ENCODE measurements around the gene RNASE7.
"Not testable (repeated sequence)": the region's sequence is repeated elsewhere in the genome, so short reads cannot be mapped to it uniquely, and the experiment has no call there.

Gene RNASE7, protein sequence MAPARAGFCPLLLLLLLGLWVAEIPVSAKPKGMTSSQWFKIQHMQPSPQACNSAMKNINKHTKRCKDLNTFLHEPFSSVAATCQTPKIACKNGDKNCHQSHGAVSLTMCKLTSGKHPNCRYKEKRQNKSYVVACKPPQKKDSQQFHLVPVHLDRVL

DNA sequence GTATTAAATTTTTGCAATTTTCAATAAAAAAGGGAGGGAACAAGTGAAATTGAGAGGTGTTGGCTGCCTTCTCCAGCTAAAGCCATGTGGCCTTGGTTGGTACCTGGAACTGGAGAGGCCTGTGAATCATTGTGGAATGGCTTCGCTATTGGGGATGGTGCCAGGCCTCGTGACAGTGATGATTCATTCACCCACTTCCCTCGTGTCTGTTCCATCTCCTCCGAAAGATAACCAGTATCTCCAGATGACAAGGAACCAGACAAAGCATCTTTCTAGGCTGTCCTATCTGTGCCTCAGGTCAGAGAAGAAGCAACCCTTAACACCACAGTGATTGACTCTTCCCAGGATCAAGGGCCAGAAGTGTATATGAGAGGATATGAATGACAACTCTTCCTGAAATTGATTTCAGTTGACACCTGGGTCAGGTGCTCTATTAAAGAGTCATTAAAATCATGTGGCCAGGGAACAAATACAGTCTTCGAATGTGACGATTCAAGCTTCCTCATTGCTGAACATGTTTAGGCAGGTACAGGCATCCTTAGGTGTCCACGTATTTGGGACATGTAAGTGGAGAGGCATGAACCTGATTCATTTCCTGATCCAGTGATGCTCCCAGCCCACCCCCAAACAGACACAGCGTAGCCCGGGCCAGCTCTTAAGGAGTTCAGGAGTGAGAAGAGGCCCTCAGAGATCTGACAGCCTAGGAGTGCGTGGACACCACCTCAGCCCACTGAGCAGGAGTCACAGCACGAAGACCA is at the start of gene RNASE7:
RNASE7 (plus strand) TSS at position 687 of the 758 bp plus-strand sequence. CDS start 631 bp downstream, outside the sequence.
- DNase-seq = no peak

DNA sequence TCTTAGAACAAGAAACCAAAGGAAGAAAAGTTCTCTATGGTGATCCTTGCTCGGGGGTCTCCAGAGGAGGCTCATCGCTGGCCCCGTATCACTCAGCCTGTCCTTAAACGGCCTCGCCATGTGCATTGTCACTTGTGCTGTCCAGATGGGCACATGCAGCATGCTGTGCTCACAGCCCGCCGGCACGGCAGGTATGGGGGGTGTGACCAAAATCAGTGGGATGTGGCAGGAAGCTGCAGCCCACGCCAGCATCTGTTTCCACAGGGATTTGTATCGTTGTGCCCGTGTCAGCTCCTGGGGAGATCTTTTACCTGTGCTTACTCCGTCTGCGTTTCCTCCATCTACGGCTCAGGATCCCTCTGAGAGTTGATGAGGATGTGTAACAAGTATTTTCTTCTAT is 45.6 kb upstream of the RNASE7 start:
- DNase-seq = no peak

- no peak for DNase-seq
These were observed 45.0 kb upstream of the RNASE7 start for GRCh38 chr14:20997115-20997514.

- no peak for DNase-seq
These were observed 44.6 kb upstream of the RNASE7 start for GRCh38 chr14:20997564-20997963.

DNA sequence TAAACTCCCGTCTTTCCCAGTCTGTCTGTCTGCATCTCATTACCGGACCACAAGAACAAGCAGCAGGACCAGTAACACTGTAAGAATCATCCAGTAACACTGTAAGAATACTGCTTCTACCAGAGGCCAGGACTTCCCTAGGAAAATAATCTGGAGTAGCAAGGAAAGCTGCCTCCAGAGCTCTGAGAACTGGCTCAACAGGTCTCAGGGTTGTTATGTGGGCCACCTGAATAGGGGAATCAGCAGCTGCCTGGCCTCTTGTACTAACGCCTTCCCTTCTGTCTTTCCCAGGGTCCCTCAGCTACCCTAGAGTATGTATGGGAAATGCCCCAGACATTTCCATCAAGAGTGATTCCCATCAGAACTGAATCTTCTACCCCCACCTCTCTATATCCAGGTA is 44.0 kb upstream of the RNASE7 start:
- DNase-seq = no peak

DNA sequence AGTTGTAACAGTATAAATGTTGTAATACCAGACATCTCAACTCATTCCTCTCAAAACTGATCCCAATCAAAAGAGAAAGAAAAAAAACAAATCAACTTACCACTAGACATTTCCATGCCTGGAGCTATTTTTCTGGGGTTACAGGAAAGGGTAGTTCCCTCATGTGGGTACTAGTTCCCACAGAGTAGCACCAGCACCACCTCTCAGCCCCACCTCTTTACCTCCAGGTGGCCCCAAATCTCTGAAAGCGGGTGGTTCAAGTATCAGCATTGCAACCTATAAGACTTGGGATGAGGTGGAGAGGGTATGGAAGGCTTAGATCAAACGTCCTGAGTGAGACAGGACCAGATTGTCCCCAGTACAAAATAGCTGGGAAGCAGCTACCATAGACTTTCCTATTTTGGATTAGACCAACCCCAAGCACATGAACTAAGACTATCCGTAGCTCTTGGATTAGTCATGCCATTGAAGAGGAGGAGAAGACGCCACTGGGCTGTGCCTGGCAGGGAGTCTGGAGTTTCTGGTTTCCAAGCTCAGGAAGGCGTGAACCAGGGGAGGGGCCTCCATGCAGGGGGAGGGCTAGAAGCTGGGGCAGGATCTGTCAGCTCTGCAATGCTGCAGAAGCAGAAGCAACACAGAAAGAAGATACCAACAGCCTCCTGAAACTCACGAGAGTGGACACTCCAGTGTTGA is 43.3 kb upstream of the RNASE7 start, which contains the start of gene SLC39A2:
SLC39A2 (plus strand) TSS at position 620 of the 693 bp plus-strand sequence. CDS start 154 bp downstream, outside the sequence.
- DNase-seq = no peak

GRCh38 chr14:20999591-20999990 is 42.6 kb upstream of the RNASE7 start:
- DNase-seq = no peak

GRCh38 chr14:21001218-21001617 is 40.9 kb upstream of the RNASE7 start:
- DNase-seq = no peak

DNA sequence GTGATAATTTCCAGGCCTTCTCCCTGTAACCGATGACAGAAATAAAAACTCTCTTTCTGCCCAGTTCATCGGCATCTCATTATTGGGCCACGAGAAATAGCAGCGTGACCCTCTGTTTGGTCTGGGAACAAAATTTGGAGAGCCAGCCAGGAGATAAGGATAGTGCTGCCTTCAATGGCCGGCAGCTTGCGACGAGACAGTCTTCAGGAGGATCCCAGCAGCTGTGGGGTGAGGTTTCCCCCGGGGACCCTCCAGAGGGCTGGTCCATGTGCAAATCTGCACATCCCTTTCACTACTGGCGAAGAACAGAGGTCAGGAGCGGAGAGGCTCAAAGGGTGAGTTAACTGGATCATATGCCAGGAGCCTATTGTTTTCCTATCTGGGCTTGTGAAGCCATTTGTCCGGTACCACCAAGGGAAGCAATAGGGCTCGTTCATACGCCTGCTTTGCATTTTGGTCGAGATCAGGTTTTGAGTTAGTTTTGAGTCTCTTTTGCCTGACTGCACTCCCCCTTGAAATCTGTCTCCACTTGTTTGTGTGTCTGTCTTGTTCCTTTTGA is 38.3 kb upstream of the RNASE7 start:
- no peak for DNase-seq

DNA sequence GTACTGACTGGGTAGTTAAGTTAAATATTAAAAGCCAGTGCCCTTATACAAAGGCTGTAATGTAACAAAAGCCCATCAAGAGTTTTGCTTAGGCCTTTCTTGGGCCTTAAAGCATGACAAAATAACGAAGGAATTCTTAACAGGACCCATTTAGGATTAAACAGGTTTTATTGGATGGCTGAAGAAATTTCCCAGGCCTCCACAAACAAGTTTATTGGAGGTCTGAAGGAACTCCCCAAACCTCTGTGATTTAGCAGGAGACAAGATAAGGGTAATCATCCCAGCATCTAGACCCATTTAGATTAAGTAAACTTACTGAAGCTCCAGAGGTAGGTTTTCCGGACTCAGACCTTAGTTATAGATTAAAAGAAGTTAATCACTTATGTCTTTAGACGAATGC is 32.4 kb upstream of the RNASE7 start:
- DNase-seq = not testable (repeated sequence)

DNA sequence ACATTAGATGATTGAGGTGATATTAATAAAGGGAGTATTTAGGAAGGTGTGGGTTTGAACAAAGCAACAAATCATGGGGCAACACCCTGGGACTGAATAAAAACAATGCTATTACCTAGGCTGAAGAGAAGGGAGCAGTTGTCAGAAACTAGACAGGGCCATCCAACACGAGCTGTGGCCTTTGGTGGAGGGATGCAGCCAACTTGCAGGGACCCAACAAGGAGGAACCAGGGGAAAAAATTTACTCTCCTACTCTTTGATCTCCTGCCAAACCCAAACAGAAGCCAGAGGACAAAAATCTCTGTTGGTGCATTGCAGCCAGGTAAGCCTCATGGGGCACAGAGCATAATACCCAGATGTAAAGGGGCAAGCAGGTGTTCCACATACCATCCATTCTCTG is 31.0 kb upstream of the RNASE7 start:
- no peak for DNase-seq

- peak; percentile 88 to 89 for DNase-seq
These were observed 27.4 kb upstream of the RNASE7 start for GRCh38 chr14:21014761-21015190.

DNA sequence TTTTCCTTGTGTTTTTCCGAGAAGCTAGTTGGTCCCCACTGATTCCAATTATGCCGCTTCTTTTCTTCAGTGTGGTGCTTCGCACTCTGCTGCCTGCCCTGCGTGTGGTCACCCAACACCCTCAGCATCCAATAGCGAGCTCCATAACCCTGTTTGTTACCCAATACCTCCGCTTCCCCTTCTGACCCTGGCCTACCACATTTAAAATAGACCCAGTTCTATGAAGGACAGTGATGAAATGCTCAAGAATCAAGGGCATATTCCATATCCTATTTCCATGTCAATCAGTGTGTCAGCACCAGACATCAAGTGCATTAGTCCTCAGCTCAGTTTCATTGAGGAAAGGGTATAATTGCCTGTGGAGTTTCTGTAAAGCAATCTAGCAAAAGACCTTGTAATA is 26.9 kb upstream of the RNASE7 start:
- DNase-seq = no peak

DNA sequence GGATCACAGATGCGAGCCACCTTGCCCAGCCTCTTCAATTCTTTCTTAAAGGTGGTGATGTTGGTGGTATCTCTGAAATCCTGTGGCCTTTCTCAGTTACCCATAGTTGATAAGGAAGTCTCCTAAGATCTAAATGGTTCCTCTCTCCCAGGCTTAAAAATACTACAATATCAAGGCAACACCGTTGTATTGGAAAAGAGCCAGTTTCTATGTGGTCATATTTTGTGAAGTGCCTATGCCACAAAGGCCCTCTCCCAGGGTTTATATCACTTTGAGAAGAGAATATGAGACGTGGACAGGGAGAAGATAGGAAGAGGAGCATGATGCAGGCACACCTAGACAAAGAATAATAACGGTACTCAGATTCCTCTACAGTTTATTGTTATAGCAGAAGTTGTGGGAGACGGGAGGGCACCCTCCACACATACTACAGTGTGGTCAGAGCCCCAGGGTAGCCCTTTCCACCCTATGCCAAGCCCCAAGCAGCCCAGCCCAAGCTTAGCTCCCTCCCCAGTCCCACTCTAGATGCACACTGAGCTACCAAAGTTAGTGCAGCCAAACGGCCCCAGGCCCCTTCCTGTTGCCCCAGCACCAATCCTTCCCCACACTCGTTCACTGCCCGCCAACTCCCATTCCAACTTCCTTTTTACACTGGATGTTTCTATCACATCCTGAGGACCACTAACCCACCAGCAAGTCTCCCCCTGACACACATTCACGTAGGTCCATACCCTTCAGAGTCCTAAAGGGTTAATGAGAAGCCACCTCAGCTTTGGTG is 25.6 kb upstream of the RNASE7 start:
- no peak for DNase-seq

- no peak for DNase-seq
These were observed 24.5 kb upstream of the RNASE7 start for GRCh38 chr14:21017528-21018245.

DNA sequence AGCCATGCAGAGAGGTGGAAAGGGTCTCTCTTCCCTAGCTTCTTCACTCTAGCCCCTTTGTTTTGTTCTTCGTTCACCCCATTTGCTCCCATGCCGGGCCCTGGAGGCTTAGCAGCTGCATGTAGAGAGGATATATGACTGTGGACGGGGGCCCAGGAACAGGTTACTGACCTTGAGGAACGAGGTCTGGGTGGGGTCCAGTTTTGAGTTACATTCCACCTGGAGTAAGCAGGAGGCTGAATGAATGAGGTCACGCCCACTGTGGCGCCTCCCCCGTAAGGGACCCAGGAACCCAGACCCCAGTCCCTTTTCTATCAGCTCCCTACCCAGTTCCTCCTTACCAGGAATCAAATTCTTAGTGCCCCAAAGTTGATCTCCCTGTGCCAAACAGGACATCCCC is 23.9 kb upstream of the RNASE7 start:
- no peak for DNase-seq

GRCh38 chr14:21018781-21019180 is 23.4 kb upstream of the RNASE7 start:
- DNase-seq = no peak

GRCh38 chr14:21019366-21019765 is 22.8 kb upstream of the RNASE7 start:
- DNase-seq = no peak

DNA sequence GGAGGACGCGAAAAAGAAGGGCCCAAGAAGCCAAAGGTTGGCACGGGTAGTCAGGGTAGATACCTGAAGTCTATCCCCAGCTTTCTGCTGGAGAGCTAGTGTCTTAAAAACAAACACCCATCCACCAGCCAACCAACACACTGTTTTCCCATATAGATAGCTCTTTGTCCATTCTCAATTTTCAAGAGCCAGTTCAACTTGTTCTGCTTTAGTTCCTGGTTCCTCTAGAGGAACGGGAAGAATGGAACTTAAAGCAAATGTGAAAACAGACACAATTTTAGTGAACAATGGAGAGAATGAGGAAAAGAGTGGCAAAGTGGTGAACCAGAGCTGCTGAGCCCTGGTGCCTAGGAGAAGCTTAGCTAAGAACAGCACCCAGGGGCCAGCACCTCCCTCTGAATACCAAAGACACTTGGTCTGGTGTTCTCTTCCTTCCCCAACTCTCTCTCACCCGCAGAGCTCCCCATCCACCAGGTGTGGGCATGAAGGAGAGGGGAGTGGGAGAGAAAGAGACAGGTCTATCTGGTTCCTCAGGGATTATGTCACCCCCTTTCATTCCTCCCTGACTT is 21.1 kb upstream of the RNASE7 start:
- DNase-seq = no peak

- no peak for DNase-seq
These were observed 19.5 kb upstream of the RNASE7 start for GRCh38 chr14:21022686-21023085.

GRCh38 chr14:21023174-21023573 is 19.0 kb upstream of the RNASE7 start:
- no peak for DNase-seq

Measured in activated CD4-positive, alpha-beta T cell treated with anti-CD3 and anti-CD28 coated beads, Interleukin-2, amount 50 U/mL, for 48 hours (primary cell).